Tibial artery (tissue), 4 donors: ENCODE results near the gene CMTM8.

Source experiments
- DNase-seq, 2 donors: peaks; one replicate each; pipeline ENCODE4 v3.0.0-alpha.2; 2019
- H3K27ac ChIP-seq, 2 donors: fragments of 200-600 bp; sonication (generic) in 1 of 2; 1 replicate in 1 of 2; 2 replicates in 1 of 2; pipeline ENCODE4 v1.5.1; 2018 to 2019; ENCODE audit warnings: mild to moderate bottlenecking in 1 of 2
- H3K27me3 ChIP-seq, 2 donors: fragments of 200-600 bp; sonication (generic) in 1 of 2; one replicate each; pipeline versions ENCODE4 v1.5.1 to v1.6.0; 2016 to 2019
- H3K36me3 ChIP-seq, 3 donors: fragments of 200-600 bp; sonication (generic) in 2 of 3; one replicate each; pipeline ENCODE4 v1.5.1; 2016 to 2019; ENCODE audit warnings: mild to moderate bottlenecking in 2 of 3
- H3K4me1 ChIP-seq, 4 donors: fragments of 200-600 bp; sonication (generic) in 2 of 4; 1 replicate in 3 of 4; 2 replicates in 1 of 4; pipeline ENCODE4 v1.5.1; 2016 to 2019
- H3K4me3 ChIP-seq, 2 donors: fragments of 200-600 bp; sonication (generic) in 1 of 2; 1 replicate in 1 of 2; 2 replicates in 1 of 2; pipeline ENCODE4 v1.5.1; 2018 to 2019; ENCODE audit warnings: mild to moderate bottlenecking in 2 of 2
- H3K9me3 ChIP-seq, 3 donors: fragments of 200-600 bp; sonication (generic) in 1 of 3; one replicate each; pipeline ENCODE4 v1.5.1; 2016 to 2019
- intact Hi-C: fragments of 100-400 bp; cut with DNase I; formaldehyde crosslinking; loops from one replicate; pipeline ENCODE4 v1.15.0; 2023; ENCODE audit warnings: low total_unique reads
- TF ChIP-seq, protein P1 (sequence below), 2 experiments: fragments of 200-600 bp in 1 of 2; fragments of 450-650 bp in 1 of 2; IDR thresholded peaks; one replicate each; pipeline ENCODE4 v1.5.1; 2017 to 2019; ENCODE audit warnings: antibody characterized with exemption in 2 of 2, mild to moderate bottlenecking in 1 of 2, moderate library complexity in 1 of 2

Gene CMTM8

DNA sequence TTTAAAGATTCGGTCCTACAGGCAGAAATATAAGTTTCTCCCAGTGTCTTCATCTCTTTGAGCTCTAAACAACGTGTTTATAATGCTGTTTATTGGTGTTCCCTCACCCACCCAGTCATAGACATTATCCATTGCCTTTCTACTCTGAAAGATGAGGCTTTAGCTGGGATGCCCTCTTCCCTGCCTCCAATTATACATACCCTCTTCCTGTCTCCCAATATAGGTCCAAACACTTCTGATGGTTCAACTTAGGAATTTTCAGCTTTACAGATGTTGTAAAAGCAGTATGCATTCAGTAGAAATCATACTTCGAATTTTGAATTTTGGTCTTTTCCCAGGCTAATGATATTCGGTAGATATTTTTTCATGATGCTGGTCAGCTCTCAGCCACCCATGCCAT lies 2.6 kb downstream of the CMTM8 start:
- Histone ChIP-seq H3K4me3 (no peak overlapping the region), H3K27me3 (no peaks in the 10 kb centered on the region), H3K9me3 (peaks cover 0 to 10% (median 0%) of the 10 kb centered on the region in 3 donors), H3K27ac (no peak overlapping the region), H3K36me3 (no peaks in the 10 kb centered on the region), H3K4me1 (peaks cover 0 to 17% (median 12%) of the 10 kb centered on the region in 4 donors)
- intact Hi-C loops: no loop called here
- no peak for DNase-seq
- TF ChIP-seq, protein P1, sequence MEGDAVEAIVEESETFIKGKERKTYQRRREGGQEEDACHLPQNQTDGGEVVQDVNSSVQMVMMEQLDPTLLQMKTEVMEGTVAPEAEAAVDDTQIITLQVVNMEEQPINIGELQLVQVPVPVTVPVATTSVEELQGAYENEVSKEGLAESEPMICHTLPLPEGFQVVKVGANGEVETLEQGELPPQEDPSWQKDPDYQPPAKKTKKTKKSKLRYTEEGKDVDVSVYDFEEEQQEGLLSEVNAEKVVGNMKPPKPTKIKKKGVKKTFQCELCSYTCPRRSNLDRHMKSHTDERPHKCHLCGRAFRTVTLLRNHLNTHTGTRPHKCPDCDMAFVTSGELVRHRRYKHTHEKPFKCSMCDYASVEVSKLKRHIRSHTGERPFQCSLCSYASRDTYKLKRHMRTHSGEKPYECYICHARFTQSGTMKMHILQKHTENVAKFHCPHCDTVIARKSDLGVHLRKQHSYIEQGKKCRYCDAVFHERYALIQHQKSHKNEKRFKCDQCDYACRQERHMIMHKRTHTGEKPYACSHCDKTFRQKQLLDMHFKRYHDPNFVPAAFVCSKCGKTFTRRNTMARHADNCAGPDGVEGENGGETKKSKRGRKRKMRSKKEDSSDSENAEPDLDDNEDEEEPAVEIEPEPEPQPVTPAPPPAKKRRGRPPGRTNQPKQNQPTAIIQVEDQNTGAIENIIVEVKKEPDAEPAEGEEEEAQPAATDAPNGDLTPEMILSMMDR (IDR thresholded peaks at IDR 0.05): no peak

DNA sequence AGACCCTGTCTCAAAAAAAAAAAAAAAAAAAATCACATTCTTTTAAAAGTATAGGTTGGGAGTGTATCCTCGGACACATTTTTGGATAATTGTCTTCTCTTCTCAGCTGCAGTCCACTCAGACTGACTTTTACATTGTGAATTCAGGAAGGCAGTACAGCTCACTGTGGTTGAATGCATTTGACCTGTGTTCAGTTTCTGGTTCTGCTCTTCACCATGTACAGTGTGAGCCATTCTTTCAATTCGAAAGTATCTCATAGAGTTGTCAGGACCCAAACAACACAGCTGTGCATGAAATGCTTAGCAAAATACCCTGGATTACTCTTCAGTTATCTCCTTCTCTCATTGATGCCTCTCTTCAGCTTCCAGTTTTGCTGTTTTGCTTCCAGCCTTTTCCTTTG lies 5.0 kb downstream of the CMTM8 start:
- no peaks in the 10 kb centered on the region for H3K27me3 ChIP-seq
- H3K9me3 ChIP-seq: no peaks in the 10 kb centered on the region
- H3K4me3 ChIP-seq: no peak overlapping the region
- no peaks in the 10 kb centered on the region for H3K36me3 ChIP-seq
- TF ChIP-seq, protein P1 (IDR thresholded peaks at IDR 0.05): no peak
- peaks cover 0 to 9% (median 8%) of the 10 kb centered on the region in 4 donors for H3K4me1 ChIP-seq
- H3K27ac ChIP-seq: no peak overlapping the region
- intact Hi-C loops: no loop called here
- no peak for DNase-seq

DNA sequence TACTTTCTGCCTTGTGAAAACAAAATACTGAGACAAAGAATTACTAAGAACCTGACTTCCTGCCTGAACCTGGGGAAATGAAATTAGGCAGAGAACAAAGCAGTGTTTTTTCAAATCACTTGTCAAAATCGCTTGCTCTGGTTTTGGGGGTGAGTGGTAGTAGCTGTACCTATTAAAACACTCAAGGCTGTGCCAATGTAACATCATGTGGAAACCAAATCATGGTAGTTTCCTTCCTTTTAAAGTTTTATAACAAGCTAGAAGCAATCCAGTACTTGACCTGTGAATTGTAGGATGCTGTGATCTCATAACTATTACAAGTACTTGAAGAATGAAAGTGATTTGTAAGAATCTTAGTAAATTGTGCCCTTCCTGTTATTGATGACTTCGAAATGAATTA lies 6.7 kb downstream of the CMTM8 start:
- H3K4me1 ChIP-seq: no peaks in the 10 kb centered on the region
- no peaks in the 10 kb centered on the region for H3K9me3 ChIP-seq
- H3K27me3 ChIP-seq: no peaks in the 10 kb centered on the region
- no peaks in the 10 kb centered on the region for H3K36me3 ChIP-seq
- no peak overlapping the region for H3K27ac ChIP-seq
- intact Hi-C loops: no loop called here
- TF ChIP-seq, protein P1 (IDR thresholded peaks at IDR 0.05): no peak
- H3K4me3 ChIP-seq: no peak overlapping the region
- DNase-seq: no peak

DNA sequence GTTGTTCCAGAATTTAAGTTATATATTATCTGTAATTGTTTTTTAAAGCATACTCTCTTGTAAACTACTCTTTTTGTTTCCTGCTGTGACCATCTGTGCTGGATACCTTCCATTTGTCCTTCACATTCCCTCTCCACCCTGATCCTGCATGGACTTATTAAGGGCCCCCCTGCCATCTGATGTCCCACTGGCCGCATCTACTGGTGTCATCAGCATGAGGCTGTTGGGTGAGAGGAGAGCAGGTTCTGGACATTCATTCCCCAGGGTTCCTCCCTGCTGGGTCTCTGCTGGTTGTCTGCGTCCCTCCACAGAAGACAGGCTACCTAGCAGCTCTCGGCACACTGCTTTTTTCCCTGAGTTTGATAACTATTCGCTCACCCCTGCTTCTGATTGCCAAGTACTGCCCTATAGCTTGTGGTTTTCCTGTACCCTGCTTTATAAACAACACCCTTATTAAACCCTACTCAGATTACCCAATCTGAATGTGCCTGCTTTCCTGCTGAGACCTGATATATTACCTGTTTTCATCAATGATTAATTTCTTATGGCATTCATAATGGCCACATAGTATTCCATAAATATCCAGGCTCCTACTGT lies 7.7 kb downstream of the CMTM8 start:
- DNase-seq: no peak

DNA sequence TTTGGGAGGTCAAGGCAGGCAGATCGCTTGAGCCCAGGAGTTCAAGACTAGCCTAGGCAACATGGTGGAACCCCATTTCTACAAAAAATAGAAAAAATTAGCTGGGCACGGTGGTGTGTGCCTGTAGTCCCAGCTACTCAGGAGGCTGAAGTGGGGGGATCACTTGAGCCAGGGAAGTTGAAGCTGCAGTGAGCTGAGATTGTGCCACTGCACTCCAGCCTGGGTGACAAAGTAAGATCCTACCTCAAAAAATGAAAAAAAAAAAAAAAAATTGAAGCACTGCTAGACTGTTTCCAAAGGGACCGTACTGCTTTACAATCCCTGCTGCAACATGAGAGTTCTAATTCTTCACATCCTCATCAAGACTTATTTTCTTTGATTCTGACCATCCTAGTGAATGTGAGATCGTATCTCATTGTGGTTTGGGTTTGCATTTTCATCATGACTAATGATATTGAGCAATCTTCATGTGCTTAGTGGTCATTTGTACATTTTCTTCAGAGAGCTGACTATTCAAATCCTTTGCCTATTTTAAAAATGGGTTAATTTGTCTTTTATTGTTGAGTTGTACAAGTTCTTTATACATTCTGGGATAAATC lies 10.8 kb downstream of the CMTM8 start:
- Histone ChIP-seq H3K27me3 (no peaks in the 10 kb centered on the region), H3K36me3 (no peaks in the 10 kb centered on the region), H3K9me3 (peaks cover 0 to 7% (median 0%) of the 10 kb centered on the region in 3 donors), H3K4me3 (no peak overlapping the region), H3K27ac (no peak overlapping the region), H3K4me1 (no peaks in the 10 kb centered on the region)
- DNase-seq: no peak
- intact Hi-C loops: no loop called here
- TF ChIP-seq, protein P1 (IDR thresholded peaks at IDR 0.05): no peak

More for the DNA sequence above, 7.7 kb downstream of the CMTM8 start:
- H3K9me3 ChIP-seq: no peaks in the 10 kb centered on the region
- H3K27me3 ChIP-seq: no peaks in the 10 kb centered on the region
- intact Hi-C loops: no loop called here
- TF ChIP-seq, protein P1 (IDR thresholded peaks at IDR 0.05): no peak
- no peak overlapping the region for H3K27ac ChIP-seq
- H3K36me3 ChIP-seq: no peaks in the 10 kb centered on the region
- H3K4me1 ChIP-seq: no peaks in the 10 kb centered on the region
- no peak overlapping the region for H3K4me3 ChIP-seq
